ENCODE results near the gene WDR59. TPM values are rescaled to one million over a fixed set of nuclear protein-coding genes. Genes with fewer than 3 reads are reported as not detected.

Gene WDR59
- total and polyA plus RNA-seq, 9 of the 15 experiments (the other 6 are each of a cell fraction or from before 2014, with no cell fraction given): 12.7 to 126 (median 34.7) TPM

DNA sequence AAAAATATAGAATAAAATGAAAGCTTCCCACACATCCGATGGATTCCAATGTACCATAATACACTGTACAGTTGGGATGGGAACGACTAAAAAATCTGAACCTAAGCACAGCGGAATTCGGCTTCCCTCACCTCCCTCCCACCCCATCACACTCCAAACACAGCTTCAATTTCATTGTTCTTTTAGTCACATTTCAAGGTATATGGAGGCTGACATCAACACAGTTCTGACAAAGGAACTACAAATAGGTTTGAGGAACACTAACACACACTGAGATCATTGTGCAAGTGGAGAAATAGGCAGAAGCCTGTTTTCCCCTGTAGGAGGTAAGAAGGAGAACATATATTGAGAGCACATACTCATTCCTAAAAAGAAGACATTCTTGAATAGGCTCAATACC lies 85.1 kb downstream of the WDR59 start:
- H3K79me2 ChIP-seq (ENCODE audit: control insufficient read depth, insufficient read depth, low read length): no peaks in the 10 kb centered on the region
- intact Hi-C loops (cut with micrococcal nuclease): no loop called here
- no peak overlapping the region for H3K4me3 ChIP-seq
- ChIA-PET POLR2A (interaction anchor here (0.6 kb wide), 1 partner anchor 10 kb away, joined by 3 read pairs; no protein-coding TSS in a partner anchor), CTCF (ENCODE audit: low intra/inter-chr PET ratio) (no interaction called here)
- no peaks in the 10 kb centered on the region for H4K20me1 ChIP-seq (replicated peaks; ENCODE audit: control insufficient read depth, insufficient read depth, low read length)
- DNase-seq (ENCODE audit: extremely low read depth in 1 of 4, low spot score in 3 of 4) (no peak), FAIRE-seq (no peak), ATAC-seq (no peak)
- H3K9ac ChIP-seq (ENCODE audit: insufficient read depth in 1 of 2, low read depth in 2 of 2, low read length in 2 of 2): no peak overlapping the region
- no peak for TF ChIP-seq ZNF175 (CRISPR knock-in tag; IDR thresholded peaks at IDR 0.05; ENCODE audit: low read depth)
- TF ChIP-seq SIN3A (IDR thresholded peaks at IDR 0.05; ENCODE audit: borderline replicate concordance in 2 of 2, control insufficient read depth in 1 of 2, low read depth in 2 of 2, low read length in 2 of 2): no peak
- no peak for TF ChIP-seq NEUROD1 (IDR thresholded peaks at IDR 0.05; ENCODE audit: borderline replicate concordance, low read depth, low read length, partially characterized antibody)
- TF ChIP-seq RNF219 (CRISPR knock-in tag; IDR thresholded peaks at IDR 0.05): no peak
- no peak for TF ChIP-seq EP400 (IDR thresholded peaks at IDR 0.05)
- no peak for TF ChIP-seq ZNF830 (CRISPR knock-in tag; IDR thresholded peaks at IDR 0.05)
- TF ChIP-seq, protein P1, sequence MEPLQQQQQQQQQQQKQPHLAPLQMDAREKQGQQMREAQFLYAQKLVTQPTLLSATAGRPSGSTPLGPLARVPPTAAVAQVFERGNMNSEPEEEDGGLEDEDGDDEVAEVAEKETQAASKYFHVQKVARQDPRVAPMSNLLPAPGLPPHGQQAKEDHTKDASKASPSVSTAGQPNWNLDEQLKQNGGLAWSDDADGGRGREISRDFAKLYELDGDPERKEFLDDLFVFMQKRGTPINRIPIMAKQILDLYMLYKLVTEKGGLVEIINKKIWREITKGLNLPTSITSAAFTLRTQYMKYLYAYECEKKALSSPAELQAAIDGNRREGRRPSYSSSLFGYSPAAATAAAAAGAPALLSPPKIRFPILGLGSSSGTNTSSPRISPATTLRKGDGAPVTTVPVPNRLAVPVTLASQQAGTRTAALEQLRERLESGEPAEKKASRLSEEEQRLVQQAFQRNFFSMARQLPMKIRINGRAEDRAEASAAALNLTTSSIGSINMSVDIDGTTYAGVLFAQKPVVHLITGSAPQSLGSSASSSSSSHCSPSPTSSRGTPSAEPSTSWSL (CRISPR knock-in tag; IDR thresholded peaks at IDR 0.05; ENCODE audit: borderline replicate concordance): no peak
- no peak for TF ChIP-seq TOE1 (IDR thresholded peaks at IDR 0.05; ENCODE audit: borderline replicate concordance)
- TF ChIP-seq TOE1 (CRISPR knock-in tag; IDR thresholded peaks at IDR 0.05; ENCODE audit: borderline replicate concordance, low read depth): no peak
- no peak for TF ChIP-seq SLC30A9 (CRISPR knock-in tag; IDR thresholded peaks at IDR 0.05)
- TF ChIP-seq, protein P2, sequence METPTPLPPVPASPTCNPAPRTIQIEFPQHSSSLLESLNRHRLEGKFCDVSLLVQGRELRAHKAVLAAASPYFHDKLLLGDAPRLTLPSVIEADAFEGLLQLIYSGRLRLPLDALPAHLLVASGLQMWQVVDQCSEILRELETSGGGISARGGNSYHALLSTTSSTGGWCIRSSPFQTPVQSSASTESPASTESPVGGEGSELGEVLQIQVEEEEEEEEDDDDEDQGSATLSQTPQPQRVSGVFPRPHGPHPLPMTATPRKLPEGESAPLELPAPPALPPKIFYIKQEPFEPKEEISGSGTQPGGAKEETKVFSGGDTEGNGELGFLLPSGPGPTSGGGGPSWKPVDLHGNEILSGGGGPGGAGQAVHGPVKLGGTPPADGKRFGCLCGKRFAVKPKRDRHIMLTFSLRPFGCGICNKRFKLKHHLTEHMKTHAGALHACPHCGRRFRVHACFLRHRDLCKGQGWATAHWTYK (CRISPR knock-in tag; IDR thresholded peaks at IDR 0.05): no peak
- H3K9me1 ChIP-seq (ENCODE audit: control insufficient read depth, insufficient read depth, low read length): no peaks in the 10 kb centered on the region
- H3K27ac ChIP-seq (ENCODE audit: extremely low read depth, low read depth, low read length): no peak overlapping the region
- in situ Hi-C loops (cut with MboI): no loop called here
- H3K4me1 ChIP-seq (replicated peaks in 1 of 2; ENCODE audit: control insufficient read depth in 2 of 2, insufficient read depth in 2 of 2, low read length in 2 of 2): no peaks in the 10 kb centered on the region
- 98% methylated on average over 4 of the region's 4 CpGs for WGBS (ENCODE audit: insufficient coverage, low coverage, missing lambda C conversion rate)
- H3K4me2 ChIP-seq (ENCODE audit: insufficient read depth, low read length): no peak overlapping the region
- H3K27me3 ChIP-seq (ENCODE audit: control insufficient read depth in 2 of 2, insufficient read depth in 2 of 2, low read length in 2 of 2): no peaks in the 10 kb centered on the region
- H3K9me3 ChIP-seq (replicated peaks; ENCODE audit: control insufficient read depth, insufficient read depth, low read depth, low read length): no peaks in the 10 kb centered on the region
- H3K36me3 ChIP-seq (ENCODE audit: control insufficient read depth, insufficient read depth, low read length): peaks cover 74% of the 10 kb centered on the region
- H2AFZ ChIP-seq (ENCODE audit: low read depth, low read length): no peak overlapping the region
- no TSS peak for BruUV-seq (replicated peaks)
